A549 (cell line): ENCODE measurements around the gene SORBS1. TPM values are rescaled to one million over a fixed set of nuclear protein-coding genes. Genes with fewer than 3 reads are reported as not detected.

ENCODE experiments used
- ATAC-seq, 2 experiments: fragments of 200-7000 bp in 1 of 2; fragments of >200 bp in 1 of 2; cut with Nextera tagmentation in 1 of 2; cut with Tn5 transposase in 1 of 2; 3 replicates each; pipeline versions ENCODE4 v1.8.0 to v1.9.1; 2018 to 2020; ENCODE audit warnings: mild to moderate bottlenecking in 1 of 2, moderate library complexity in 1 of 2
- CTCF ChIA-PET: fragments of 300-600 bp; sonication (Branson Sonifier 250); formaldehyde crosslinking; extraction: SDS; loops from one replicate; lab custom pipeline; 2021; ENCODE audit warnings: antibody characterized with exemption, inconsistent platforms; lab: Yijun Ruan, JAX
- POLR2A ChIA-PET: fragments of 350-600 bp; formaldehyde crosslinking; extraction: SDS; loops from one replicate; lab custom pipeline; 2021; ENCODE audit warnings: antibody characterized with exemption, inconsistent platforms; lab: Yijun Ruan, JAX
- DNase-seq, 2 experiments: peaks; one replicate each; pipeline versions ENCODE4 v3.0.0 to v3.0.0-alpha.2; 2011 to 2016; ENCODE audit warnings: low read depth in 1 of 2, low spot score in 1 of 2
- FAIRE-seq: peaks from 2 replicates; lab custom pipeline; 2011; peaks lifted over from hg19 to GRCh38; lab: Jason Lieb, UNC
- H3K27ac ChIP-seq, 2 experiments: fragments of >200 bp; sonication (Bioruptor Twin); formaldehyde crosslinking; 3 replicates each; pipeline ENCODE4 v1.5.1; 2016 to 2017
- H3K4me1 ChIP-seq: fragments of >200 bp; sonication (Bioruptor Twin); formaldehyde crosslinking; 3 replicates; pipeline ENCODE4 v1.6.1; 2016
- H3K4me2 ChIP-seq: fragments of >200 bp; sonication (Bioruptor Twin); formaldehyde crosslinking; 3 replicates; pipeline ENCODE4 v1.6.1; 2016
- H3K4me3 ChIP-seq: fragments of >200 bp; sonication (Bioruptor Twin); formaldehyde crosslinking; 3 replicates; pipeline ENCODE4 v1.5.1; 2016
- H3K9me3 ChIP-seq: fragments of >200 bp; sonication (Bioruptor Twin); formaldehyde crosslinking; 3 replicates; pipeline ENCODE4 v1.6.1; 2016
- CBX2 ChIP-seq: fragments of 200-600 bp; sonication (generic); IDR thresholded peaks from 2 replicates; pipeline ENCODE4 v1.6.1; 2016; ENCODE audit warnings: low read depth, mild to moderate bottlenecking, borderline replicate concordance
- CBX8 ChIP-seq: fragments of 200-600 bp; sonication (generic); IDR thresholded peaks from 2 replicates; pipeline ENCODE4 v1.6.1; 2016
- CHD2 ChIP-seq: fragments of 150-350 bp; IDR thresholded peaks from 2 replicates; pipeline ENCODE4 v1.6.1; 2014; ENCODE audit warnings: low read length; ENCODE audit not compliant: partially characterized antibody
- E2F6 ChIP-seq: IDR thresholded peaks from 2 replicates; pipeline ENCODE4 v1.6.1; 2012; ENCODE audit warnings: low read depth, borderline replicate concordance
- ELK1 ChIP-seq: fragments of 150-350 bp; IDR thresholded peaks from 2 replicates; pipeline ENCODE4 v1.6.1; 2014; ENCODE audit warnings: low read depth, mild to moderate bottlenecking, low read length
- FOSL2 ChIP-seq, 2 experiments: fragments of 450-650 bp in 1 of 2; fragments of >200 bp in 1 of 2; sonication (Bioruptor Twin) in 1 of 2; formaldehyde crosslinking; IDR thresholded peaks; 2 replicates each; pipeline versions ENCODE4 v1.5.0 to v1.6.1; 2016 to 2020; ENCODE audit warnings: mild to moderate bottlenecking in 1 of 2, moderate library complexity in 1 of 2
- HEYL ChIP-seq: fragments of 250-450 bp; sonication (Bioruptor Pico); IDR thresholded peaks from 2 replicates; pipeline ENCODE4 v1.8.0; 2021; ENCODE audit warnings: mild to moderate bottlenecking, moderate library complexity
- HMGXB4 ChIP-seq: fragments of 250-450 bp; sonication (Bioruptor Pico); IDR thresholded peaks from 2 replicates; pipeline ENCODE4 v1.5.0; 2021; ENCODE audit warnings: mild to moderate bottlenecking, moderate library complexity, borderline replicate concordance
- HOXB5 ChIP-seq: fragments of 250-450 bp; sonication (Bioruptor Pico); IDR thresholded peaks from 2 replicates; pipeline ENCODE4 v1.5.0; 2020; ENCODE audit warnings: mild to moderate bottlenecking, moderate library complexity
- JUN ChIP-seq, 2 experiments: fragments of >200 bp; sonication (Bioruptor Twin); formaldehyde crosslinking; IDR thresholded peaks; 2 replicates in 1 of 2; 3 replicates in 1 of 2; pipeline ENCODE4 v1.6.1; 2016 to 2017
- JUNB ChIP-seq: fragments of >200 bp; sonication (Bioruptor Twin); formaldehyde crosslinking; IDR thresholded peaks from 2 replicates; pipeline ENCODE4 v1.6.1; 2016
- KDM1A ChIP-seq: fragments of 200-600 bp; sonication (generic); IDR thresholded peaks from 2 replicates; pipeline ENCODE4 v1.6.1; 2016; ENCODE audit warnings: low read depth, mild to moderate bottlenecking
- MAFK ChIP-seq: fragments of 450-650 bp; IDR thresholded peaks from 2 replicates; pipeline ENCODE4 v1.6.1; 2014; ENCODE audit not compliant: partially characterized antibody
- MAZ ChIP-seq: fragments of 150-350 bp; IDR thresholded peaks from 2 replicates; pipeline ENCODE4 v1.6.1; 2014; ENCODE audit warnings: antibody characterized with exemption, low read depth, low read length, borderline replicate concordance
- MYC ChIP-seq: IDR thresholded peaks from 2 replicates; pipeline ENCODE4 v1.6.1; 2012; ENCODE audit warnings: mild to moderate bottlenecking, inconsistent platforms, low read length, improper control_type of control experiment, borderline replicate concordance
- NPAS2 ChIP-seq: fragments of 250-450 bp; sonication (Bioruptor Pico); IDR thresholded peaks from 2 replicates; pipeline ENCODE4 v1.8.0; 2022; ENCODE audit warnings: mild to moderate bottlenecking, moderate library complexity, borderline replicate concordance
- NR3C1 ChIP-seq: fragments of >200 bp; sonication (Bioruptor Twin); formaldehyde crosslinking; IDR thresholded peaks from 3 replicates; pipeline ENCODE4 v1.6.1; 2017
- PHF8 ChIP-seq: fragments of 200-600 bp; sonication (generic); IDR thresholded peaks from 2 replicates; pipeline ENCODE4 v1.6.1; 2016; ENCODE audit warnings: low read depth, mild to moderate bottlenecking, antibody characterized with exemption, moderate library complexity, borderline replicate concordance
- REST ChIP-seq: fragments of 200-600 bp; sonication (generic); IDR thresholded peaks from 2 replicates; pipeline ENCODE4 v1.6.1; 2016; ENCODE audit warnings: antibody characterized with exemption, mild to moderate bottlenecking, moderate library complexity
- TP53 ChIP-seq: fragments of 250-450 bp; sonication (Bioruptor Pico); IDR thresholded peaks from 2 replicates; pipeline ENCODE4 v1.5.0; 2021; ENCODE audit warnings: mild to moderate bottlenecking, moderate library complexity
- ZC3H11A ChIP-seq: fragments of 450-650 bp; IDR thresholded peaks from 2 replicates; pipeline ENCODE4 v1.6.1; 2014; ENCODE audit warnings: antibody characterized with exemption, mild to moderate bottlenecking
- ZFP36 ChIP-seq: fragments of 450-650 bp; IDR thresholded peaks from 2 replicates; pipeline ENCODE4 v1.6.1; 2014; ENCODE audit warnings: borderline replicate concordance; ENCODE audit not compliant: partially characterized antibody
- WGBS: methylation state at CpG from one replicate; pipeline ENCODE4 v1.1.6; 2017; ENCODE audit errors: missing lambda C conversion rate; 5-methylcytosine and 5-hydroxymethylcytosine counted together
- polyA plus RNA-seq, 4 experiments: library from polyadenylated mRNA; depleted of rRNA in 3 of 4; stranded (reverse); fragments of >200 nt; fragmentation: RNase III in 1 of 4; extraction: RNeasy Plus Mini Kit Qiagen cat#74134 plus additional on column Dnase treatment in 1 of 4; gene quantifications; 2 replicates in 3 of 4; 3 replicates in 1 of 4; pipeline ENCODE4 v1.2.3, GENCODE V29; 2011 to 2017

Gene SORBS1
- polyA plus RNA-seq, 2 of the 4 experiments (the other 2 are of a cell fraction): 0.39 to 0.80 TPM

GRCh38 chr10:95604630-95605029 lies 43.5 kb upstream of the SORBS1 start:
- ATAC-seq (no peak), FAIRE-seq (no peak), DNase-seq (no peak)
- Histone ChIP-seq H3K4me1 (no peaks in the 10 kb centered on the region), H3K4me3 (no peak overlapping the region), H3K4me2 (no peak overlapping the region), H3K27ac (no peak overlapping the region), H3K9me3 (no peaks in the 10 kb centered on the region)
- CTCF ChIA-PET: interaction anchor here (1.0 to 12.6 kb wide), 7 partner anchors 13 to 231 kb away, joined by 3 to 254 read pairs (median 7); no protein-coding TSS in a partner anchor
- POLR2A ChIA-PET: no interaction called here
- TF ChIP-seq CBX2: no peak
- no peak for TF ChIP-seq TP53 (CRISPR knock-in tag)
- TF ChIP-seq FOSL2 (IDR thresholded peaks at IDR 0.05): no peak
- TF ChIP-seq FOSL2 (CRISPR knock-in tag; IDR thresholded peaks at IDR 0.05): no peak
- TF ChIP-seq ZC3H11A: no peak
- no peak for TF ChIP-seq KDM1A
- TF ChIP-seq MAZ: no peak
- TF ChIP-seq E2F6: no peak
- TF ChIP-seq CHD2: no peak
- no peak for TF ChIP-seq ZFP36
- no peak for TF ChIP-seq HOXB5 (CRISPR knock-in tag)
- no peak for TF ChIP-seq JUNB
- no peak for TF ChIP-seq MAFK
- no peak for TF ChIP-seq NPAS2 (CRISPR knock-in tag)
- no peak for TF ChIP-seq CBX8
- TF ChIP-seq MYC: no peak
- no peak for TF ChIP-seq NR3C1
- no peak for TF ChIP-seq HMGXB4 (CRISPR knock-in tag)

- no peak for ATAC-seq
- no peak for TF ChIP-seq HEYL (CRISPR knock-in tag)
- no peak for TF ChIP-seq PHF8
- TF ChIP-seq MAZ: no peak
- TF ChIP-seq NR3C1: no peak
- no peak for TF ChIP-seq E2F6
- no peak for TF ChIP-seq JUN (IDR thresholded peaks at IDR 0.05)
- TF ChIP-seq ELK1: no peak
- no peak for TF ChIP-seq REST
- TF ChIP-seq HOXB5 (CRISPR knock-in tag): no peak
- no peak for TF ChIP-seq MYC
- no peak for DNase-seq
- Histone ChIP-seq H3K4me1 (no peaks in the 10 kb centered on the region), H3K4me3 (no peak overlapping the region), H3K27ac (no peak overlapping the region), H3K4me2 (no peak overlapping the region), H3K9me3 (no peaks in the 10 kb centered on the region)
- CTCF ChIA-PET: interaction anchor here (0.6 to 12.6 kb wide), 15 partner anchors 12 to 375 kb away, joined by 3 to 254 read pairs (median 4); no protein-coding TSS in a partner anchor
- 50% methylated on average over 6 of the region's 6 CpGs for WGBS
- POLR2A ChIA-PET: no interaction called here
- FAIRE-seq: no peak
Observed at GRCh38 chr10:95602382-95602781, 41.2 kb upstream of the SORBS1 start.
